CD4-positive, alpha-beta T cell treated with Interleukin-1 beta for 1 hour (primary cell): ENCODE measurements around the gene MPC2.

Experiments used
- DNase-seq, 2 donors: peaks; one replicate each; pipeline ENCODE4 v3.0.0-alpha.2; 2020 to 2022

MPC2 gene

DNA sequence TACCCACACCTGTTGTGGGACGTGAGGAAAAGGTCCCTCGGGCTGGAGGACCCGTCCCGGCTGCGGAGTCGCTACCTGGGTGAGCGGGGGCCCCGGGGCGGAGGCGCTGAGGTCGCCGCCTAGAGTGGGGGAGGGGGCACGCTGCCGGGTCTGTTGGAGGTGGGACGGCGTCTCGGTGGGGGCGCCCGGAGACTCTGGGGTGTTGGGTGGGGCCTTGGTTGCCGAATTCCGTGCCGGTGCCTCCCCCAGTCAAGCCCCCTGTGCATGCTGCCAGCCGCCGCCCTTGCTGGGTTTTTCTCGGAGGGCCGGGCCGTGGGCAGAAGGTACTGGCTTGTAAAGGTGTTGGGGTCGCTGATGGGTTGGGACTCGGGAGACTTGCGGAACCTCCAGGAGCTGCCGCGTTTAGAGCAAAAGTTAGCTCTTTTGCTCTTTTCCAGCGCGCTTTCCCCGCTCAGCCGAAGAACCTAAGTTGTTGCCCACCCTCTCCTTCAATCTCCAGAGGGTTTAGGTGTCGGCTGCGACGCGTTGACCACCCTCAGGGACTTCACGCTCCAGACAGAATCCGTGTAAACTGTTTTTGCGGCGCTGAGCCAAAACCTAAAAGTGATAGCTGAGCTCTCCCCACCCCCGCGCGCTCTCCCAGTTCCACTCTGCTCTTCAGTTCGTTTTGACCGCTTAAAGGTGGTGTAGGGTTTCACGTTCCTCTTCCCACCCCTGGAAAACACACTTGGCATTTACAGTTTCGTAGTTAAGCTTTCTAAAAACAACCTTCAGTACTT is at the start of gene MPC2:
TSS of gene MPC2 (minus strand) at position 143 of the 779 bp plus-strand sequence. CDS start 1,231 bp downstream, outside the sequence.
- DNase-seq, result peak; percentile 69 to 70

DNA sequence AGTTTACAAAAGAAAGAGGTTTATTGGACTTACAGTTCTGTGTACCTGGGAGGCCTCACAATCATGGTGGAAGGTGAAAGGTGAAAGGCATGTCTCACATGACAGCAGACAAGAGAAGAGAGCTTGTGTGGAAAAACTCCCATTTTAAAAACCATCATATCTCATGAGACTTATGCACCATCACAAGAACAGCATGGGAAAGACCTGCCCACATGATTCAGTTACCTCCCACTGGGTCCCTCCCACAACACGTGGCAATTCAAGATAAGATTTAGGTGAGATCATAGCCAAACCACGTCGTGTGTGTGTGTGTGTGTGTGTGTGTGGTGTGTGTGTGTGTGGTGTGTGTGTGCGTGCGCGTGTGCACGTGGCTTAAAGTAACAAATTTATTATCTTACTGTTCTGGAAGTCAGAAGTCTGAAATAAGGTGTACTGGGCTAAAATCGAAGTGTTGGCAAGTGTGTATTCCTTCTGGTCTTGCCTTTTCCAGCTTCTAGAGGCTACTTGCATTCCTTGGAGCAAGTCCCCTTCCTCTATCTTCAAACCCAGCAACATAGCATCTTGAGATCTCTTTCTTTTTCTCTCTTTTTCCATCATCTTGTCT is 48.1 kb upstream of the MPC2 start:
- no peak for DNase-seq

DNA sequence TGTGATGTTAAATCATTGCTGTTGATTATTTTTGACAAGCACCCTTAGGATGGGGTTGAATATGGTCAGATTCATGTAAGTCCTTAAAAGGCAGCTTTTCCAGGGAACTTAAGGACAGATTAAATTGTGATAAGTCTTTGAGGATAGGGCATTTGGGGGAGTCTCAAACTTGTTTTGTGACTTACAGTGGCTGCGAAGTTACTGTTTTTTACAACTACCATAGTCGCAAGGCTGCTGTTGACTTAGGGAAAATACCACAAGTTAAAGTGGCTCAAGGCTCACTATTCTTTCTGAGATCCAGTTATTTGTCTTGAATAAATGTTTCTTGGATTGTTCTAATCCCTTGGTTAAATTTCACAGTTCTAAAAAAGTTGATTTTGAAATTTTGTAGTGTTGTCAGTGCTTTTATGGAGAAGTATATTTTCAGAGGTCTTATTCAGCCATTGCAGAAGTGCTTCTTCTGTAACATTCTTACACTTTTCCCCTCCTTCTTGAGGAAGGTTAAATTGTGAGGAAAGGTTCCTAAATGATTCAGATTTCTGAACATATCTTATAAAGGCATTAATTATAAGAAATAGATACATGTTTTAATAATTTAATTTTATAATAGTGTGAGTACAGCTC is 47.0 kb upstream of the MPC2 start:
- DNase-seq, result no peak

DNA sequence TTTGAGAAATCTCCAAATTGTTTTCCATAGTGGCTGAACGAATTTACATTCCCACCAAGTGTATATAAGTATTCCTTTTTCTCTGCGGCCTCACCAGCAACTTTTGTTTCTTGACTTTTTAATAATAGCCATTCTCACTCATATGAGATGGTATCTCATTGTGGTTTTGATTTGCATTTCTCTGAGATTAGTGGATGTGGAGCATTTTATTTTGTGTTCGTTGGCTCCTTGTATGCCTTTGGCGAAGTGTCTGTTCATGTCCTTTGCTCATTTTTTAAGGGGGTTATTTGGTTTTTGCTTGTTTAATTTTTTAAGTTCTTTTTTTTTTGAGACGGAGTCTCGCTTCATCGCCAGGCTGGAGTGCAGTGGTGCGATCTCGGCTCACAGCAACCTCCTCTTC is 45.1 kb upstream of the MPC2 start:
- DNase-seq, result no peak

DNA sequence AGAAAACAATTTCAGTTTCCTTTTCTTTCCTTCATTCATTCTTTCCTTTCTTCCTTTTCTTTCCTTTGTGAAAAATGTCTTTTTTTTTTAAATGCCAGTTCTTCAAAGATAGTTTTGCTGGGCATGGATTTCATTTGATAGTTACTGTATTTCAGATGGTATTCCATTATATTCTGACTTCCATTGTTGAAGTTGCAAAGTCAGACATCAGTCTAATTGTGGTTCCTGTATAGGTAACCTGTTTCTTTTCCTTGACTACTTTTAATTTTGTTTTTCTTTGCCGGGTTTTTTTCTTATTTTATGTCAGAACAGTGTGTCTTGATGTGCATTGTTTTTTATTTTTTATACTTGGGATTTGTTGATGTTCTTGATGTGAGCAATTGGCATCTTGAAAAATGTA is 40.4 kb upstream of the MPC2 start:
- no peak for DNase-seq

DNA sequence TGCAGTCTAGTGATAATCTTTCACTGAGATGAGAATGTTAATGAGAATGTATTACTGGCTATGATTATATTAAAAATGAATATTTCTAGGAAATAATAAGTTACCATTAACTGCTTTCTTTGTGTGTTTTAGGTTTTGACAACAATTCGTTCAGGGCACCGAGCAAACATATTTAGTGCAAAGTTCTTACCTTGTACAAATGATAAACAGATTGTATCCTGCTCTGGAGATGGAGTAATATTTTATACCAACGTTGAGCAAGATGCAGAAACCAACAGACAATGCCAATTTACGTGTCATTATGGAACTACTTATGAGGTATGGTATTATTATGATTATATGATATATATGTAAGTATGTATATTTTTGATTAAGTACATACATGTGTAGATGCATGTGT is 37.8 kb upstream of the MPC2 start:
- DNase-seq, result no peak

DNA sequence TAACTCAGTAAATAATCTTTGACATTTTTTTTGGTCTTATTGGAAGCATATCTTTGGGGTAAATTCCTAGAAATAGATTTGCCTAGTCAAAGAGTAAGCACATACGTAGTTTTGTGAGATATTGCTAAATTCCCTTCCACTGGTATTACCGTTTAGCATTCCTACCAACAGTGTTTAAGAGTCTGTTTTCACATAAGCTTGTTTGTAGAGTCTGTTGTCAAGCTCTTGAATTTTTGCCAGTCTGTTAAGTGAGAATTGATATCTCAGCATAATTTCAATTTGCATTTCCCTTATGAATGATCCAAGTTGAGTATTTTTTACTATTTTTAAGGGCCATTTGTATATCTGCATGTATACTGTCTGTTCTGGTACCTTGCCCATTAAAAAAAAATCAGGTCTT is 37.0 kb upstream of the MPC2 start:
- DNase-seq, result no peak

DNA sequence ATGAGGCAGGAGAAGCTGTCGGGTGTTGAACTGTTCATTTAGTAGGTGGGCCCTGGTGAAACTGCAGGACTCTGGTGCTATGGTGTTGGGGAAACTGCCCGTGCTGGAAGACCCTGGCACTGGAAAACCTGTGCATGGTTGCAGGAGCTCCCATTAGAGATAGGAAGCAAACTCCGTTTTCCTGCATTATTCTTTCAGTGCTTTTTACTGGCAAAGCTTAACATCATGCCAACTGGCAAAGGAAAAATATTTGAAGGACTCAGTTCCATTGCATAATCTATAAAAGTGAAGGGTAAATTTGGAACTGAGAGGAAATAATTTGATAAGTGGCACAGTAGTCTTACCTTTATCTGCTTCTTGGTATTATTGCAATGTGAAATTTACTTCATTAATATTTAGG is 31.7 kb upstream of the MPC2 start:
- no peak for DNase-seq

DNA sequence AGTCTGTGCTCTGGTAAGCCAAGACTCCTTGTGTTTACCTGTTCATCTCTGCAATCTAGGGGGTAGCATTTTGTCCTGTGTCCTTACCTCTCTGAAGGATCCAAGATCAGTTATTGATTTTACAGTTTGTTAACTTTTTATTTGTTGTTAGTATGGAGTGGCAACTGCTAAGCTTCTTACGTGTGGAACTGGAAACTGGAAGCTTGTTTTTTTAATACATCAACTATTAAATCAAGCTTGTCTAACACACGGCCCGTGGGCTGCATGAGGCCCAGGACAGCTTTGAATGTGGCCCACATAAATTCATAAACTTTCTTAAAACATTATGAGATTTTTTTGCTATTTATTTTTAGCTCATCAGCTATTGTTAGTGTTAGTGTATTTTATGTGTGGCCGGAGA is 29.2 kb upstream of the MPC2 start:
- DNase-seq, result no peak

DNA sequence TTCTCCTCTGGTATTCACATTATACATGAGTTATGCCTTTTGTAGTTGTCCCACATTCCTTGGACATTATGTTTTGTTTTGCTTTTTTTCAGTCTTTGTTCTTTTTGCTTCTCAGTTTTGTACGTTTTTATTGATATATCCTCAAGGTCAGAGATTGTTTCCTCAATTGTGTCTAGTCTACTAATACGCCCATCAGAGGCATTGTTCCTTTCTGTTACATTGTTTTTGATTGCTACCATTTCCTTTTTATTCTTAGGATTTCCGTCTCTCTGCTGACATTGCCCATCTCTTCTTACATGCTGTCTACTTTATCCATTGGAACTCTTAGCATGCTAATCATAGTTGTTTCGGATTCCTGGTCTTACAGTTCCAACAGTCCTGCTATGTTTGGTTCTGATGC is 27.8 kb upstream of the MPC2 start:
- no peak for DNase-seq

DNA sequence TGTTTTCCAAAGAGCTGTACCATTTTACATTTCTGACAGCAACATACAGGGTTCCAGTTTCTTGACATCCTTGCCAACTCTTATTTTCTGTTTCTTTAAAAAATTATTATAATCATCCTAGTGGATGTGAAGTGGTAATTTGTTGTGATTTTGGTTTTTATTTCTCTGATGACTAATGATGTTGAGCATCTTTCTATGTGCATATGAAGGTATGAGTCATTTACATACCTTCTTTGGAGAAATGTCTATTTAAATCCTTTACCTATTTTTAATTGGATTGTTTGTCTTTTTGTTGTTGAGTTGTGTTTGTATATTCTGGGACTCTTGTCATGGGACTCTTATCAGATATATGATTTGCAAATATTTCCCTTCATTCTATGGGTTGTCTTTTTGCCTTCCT is 20.8 kb upstream of the MPC2 start:
- no peak for DNase-seq

DNA sequence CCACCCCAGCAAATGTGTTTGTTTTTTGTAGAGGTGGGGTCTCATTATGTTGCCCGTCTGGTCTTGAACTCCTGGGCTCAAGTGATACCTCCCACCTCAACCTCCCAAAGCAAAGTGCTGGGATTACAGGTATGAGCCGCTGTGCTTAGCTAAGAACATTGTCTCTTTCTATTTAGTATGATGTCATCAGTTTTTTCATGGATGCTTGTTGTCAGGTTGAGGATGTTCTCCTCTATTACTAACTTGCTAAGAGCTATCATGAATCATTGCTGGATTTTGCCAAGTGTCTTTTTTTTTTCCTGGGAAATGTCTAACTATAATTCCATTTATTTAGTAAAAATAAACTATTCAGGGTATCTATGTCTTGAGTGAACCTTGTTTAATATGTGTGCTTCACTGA is 19.0 kb upstream of the MPC2 start:
- DNase-seq, result no peak

DNA sequence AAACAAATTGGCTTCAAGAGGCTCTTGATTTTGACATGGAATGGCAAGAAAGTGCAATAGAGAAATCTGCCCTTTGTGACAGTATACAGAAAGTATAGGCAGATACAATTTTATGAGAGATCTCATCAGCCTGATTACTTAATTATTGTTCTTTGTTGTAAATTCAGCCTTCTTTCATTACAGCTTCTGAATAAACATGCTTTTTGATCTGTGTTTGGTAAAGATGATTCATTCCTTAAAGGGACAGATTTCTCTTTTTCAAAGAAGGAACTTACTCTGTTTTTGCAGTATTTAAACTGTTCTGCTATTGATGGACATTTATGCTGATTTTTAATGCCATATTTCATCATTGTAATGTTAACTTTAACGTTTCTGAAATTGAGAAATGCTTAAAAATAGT is 13.7 kb upstream of the MPC2 start:
- DNase-seq, result no peak

DNA sequence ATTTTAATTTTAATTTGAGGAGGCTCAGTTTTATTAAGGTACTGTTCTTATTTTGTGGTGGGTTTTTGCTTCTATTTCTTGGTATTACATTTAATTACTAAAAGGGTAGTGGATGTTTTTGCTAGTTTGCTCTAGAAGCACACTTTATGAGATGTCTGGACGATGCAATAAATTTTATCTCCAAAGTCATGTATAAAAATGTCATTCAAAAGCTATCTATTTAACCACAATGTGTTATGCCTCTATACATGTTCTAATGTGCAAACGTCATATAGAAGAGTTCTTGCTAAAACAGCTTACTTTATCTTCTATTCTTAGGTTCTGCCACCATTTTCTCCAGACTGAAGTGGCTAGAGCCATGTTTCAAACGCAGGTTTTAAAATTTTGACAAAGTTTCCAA is 12.9 kb upstream of the MPC2 start:
- DNase-seq, result no peak

DNA sequence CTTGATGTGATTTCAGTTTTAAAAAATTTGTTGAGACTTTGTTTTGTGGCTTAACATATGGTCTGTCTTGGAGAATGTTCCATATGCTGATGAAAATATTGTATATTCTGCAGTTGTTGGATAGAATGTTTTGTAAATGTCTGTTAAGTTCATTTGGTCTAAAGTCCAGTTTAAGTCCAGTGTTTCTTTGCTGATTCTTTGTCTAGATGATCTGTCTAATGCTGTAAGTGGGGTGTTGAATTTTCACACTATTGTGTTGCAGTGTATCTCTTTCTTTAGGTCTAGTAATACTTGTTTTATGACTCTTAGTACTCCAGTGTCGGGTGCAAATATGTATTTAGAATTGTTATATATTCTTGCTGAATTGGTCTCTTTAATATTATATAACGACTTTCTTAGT is 10.9 kb upstream of the MPC2 start:
- no peak for DNase-seq

DNA sequence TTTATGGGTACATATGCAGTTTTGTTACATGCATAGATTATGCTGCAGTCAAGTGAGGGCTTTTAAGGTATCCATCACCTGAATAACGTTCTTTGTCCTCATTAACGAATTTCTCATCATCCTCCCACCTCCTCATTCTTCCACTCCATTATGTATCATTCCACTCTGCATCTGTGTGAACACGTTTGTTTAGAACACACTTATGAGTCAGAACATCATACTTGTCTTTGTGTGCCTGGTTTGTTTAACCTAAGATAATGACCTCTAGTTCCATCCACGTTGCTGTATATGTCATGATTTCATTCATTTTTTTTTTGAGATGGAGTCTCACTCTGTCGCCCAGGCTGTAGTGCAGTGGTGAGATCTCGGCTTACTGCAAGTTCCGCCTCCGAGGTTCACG is 6.7 kb upstream of the MPC2 start:
- DNase-seq, result no peak

DNA sequence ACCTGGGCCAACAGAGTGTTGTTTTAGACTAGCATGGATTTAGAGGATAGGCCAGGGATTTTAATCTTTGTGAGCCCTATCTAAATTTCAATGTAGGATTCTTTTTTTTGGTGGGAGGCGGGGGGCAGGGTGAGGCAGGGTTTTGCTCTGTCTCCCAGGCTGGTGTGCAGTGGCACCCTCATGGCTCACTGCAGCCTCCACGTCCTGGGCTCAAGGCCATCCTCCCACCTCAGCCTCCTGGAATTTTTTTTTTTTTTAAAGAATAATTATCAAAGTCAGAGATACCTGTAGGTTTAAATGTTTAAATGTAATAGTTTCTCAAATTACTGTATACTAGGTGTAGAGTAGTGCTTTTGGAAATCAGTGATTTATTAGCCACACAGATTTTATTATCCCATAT is 3.4 kb upstream of the MPC2 start:
- no peak for DNase-seq

DNA sequence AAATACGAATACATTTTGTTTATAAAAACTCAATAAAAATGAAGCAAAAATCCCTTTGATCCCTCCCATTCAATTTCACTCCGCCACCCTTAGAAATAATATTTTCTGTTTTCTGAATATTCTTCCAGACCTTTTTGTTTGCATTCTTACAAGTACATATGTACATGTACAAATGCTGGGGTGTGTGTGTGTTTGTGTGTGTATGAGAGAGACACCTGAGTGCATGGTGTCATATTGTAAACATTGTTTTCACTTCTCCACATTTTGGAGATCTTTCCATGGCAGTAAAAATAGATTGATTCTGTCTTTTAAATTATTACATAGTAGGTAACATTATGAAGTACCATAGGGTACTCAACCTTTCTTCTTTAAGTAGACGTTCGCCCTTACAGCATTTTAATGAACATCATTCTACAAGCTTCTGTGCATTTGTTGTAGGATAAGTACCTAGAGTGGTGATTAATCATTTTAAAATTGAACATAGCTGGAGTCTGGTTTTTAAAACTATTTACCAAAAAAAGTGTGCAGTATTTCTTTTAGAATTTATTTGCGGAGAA is 1.3 kb upstream of the MPC2 start:
- DNase-seq, result no peak

DNA sequence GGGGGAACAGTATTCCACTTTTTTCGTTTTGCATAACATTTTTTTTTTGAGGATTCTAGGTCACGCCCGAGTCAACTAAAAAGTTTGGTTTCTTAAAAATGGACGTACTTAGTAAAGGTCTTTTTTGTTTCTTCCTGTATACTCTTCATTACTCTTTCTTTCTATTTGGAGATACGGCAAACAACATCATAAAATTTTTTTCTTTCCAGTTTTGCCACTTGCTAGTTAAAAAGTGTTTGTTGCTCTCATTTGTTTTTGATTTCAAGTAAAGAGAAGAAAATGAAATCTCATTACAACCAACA is 788 bp upstream of the MPC2 start:
- no peak for DNase-seq

DNA sequence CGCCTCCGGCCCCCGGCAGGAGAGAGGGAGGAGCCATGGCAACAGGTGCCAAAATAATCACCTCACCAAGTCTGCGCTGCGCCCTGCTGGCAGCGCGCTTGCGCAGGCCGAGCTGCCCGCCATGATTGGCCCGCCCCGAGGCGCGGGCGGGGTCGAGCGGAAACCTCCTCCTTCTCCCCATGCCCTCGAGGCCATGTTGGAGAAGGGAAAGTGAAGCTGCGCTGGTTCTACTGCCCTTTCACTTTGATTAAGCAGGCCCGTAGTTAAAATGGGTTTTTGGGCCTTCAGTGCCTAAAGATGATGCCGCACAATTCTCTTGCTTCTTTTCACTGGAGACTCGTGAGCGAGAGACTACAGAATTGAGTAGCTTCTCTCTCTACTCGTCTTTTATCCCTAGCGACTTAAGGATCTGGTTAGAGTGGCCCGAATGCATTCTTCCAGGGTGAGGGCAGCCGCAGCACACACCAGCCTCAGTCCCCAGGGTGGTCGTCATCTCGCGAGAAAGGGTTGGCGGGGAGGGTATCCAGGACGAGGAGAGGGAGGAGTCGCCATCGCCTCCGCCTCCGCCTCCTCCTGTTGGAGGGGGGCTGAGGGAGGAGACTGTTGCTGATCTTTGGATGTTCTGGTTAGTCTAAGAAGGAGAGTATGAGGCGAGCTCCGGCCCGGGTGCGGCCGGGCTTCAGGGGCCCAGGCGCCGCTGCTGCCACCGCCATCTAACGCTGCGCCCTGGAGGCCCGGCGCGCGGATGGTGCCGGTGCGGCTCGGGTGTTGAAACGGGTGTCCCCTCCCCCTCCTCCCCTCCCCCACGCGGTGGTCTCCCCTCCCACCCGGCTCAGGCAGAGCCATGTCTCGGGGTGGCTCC is 573 bp downstream of the MPC2 start, which contains the start of gene DCAF6:
TSS of gene DCAF6 (plus strand) at position 616 of the 862 bp plus-strand sequence. CDS start at position 845, 229 bp downstream.
- DNase-seq, result peak; percentile 99

DNA sequence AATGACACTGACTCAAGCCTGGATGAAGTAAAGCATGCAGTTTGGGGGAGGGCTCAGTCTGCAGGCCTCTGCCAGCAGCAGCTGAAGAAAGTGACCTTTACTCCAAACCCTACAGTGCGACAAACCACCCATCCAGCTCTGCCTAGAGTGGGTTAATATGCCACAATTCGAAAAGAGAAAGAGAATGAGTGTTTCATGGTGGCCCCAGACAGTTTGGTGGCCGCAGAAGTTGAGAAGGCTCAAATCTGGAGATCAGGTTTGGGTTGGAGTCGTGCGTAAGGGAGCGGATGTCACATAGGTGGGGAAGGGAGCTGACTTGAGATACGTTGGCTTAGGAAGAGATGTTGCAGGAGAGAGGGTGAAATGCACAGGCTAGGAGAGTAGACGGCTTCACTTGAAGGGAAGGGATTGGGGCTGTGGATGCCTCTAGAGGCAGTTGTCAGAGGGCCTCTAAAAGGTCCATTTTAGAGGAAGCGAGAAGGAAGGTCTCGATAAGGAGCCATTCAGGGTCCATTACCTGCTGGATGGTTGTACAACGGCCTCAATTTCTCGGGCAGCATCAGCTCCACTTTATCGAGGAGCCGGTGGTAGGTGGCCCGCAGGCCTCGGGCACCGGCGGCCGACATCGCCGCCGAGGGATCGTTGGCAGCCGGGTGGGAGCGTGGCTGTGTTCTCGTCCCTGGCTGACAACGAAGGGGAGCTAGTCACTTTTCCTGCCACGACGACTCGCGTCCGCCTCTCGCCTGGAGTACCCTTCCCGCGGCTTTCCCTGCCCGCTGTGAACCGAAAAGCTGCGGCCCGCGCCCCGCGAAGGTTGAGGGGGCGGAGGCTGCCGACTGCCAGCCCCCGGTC is 1.4 kb downstream of the MPC2 start:
- peak in 1 of 2 donors; percentile 40 for DNase-seq
